Neuronal stem cell (in vitro differentiated cells): ENCODE measurements around the gene CHIA.

Experiments
- DNase-seq: peaks from one replicate; pipeline ENCODE4 v3.0.0-alpha.2; 2013; ENCODE audit warnings: low spot score
- H2AFZ ChIP-seq: one replicate; pipeline ENCODE4 v1.6.1; 2013; ENCODE audit warnings: mild to moderate bottlenecking, low read length, inconsistent platforms
- H2AK5ac ChIP-seq: 2 replicates; pipeline ENCODE4 v1.6.1; 2013; ENCODE audit warnings: low read depth, mild to moderate bottlenecking, inconsistent platforms, low read length, moderate library complexity, mixed read lengths
- H2BK120ac ChIP-seq: 2 replicates; pipeline ENCODE4 v1.6.1; 2013; ENCODE audit warnings: low read depth, mild to moderate bottlenecking, inconsistent platforms, low read length, moderate library complexity, mixed read lengths
- H2BK12ac ChIP-seq: one replicate; pipeline ENCODE4 v1.6.1; 2013; ENCODE audit warnings: low read length, inconsistent platforms
- H2BK15ac ChIP-seq: 2 replicates; pipeline ENCODE4 v1.6.1; 2013; ENCODE audit warnings: mild to moderate bottlenecking, low read length, inconsistent platforms, mixed read lengths
- H2BK5ac ChIP-seq: one replicate; pipeline ENCODE4 v1.6.1; 2013; ENCODE audit warnings: inconsistent platforms, mild to moderate bottlenecking, low read length, moderate library complexity
- H3K14ac ChIP-seq: one replicate; pipeline ENCODE4 v1.6.1; 2013; ENCODE audit warnings: low read length, inconsistent platforms
- H3K18ac ChIP-seq: 2 replicates; pipeline ENCODE4 v1.6.1; 2013; ENCODE audit warnings: low read length, inconsistent platforms
- H3K23ac ChIP-seq: 2 replicates; pipeline ENCODE4 v1.6.1; 2013; ENCODE audit warnings: low read depth, mild to moderate bottlenecking, mixed read lengths, low read length, inconsistent platforms; ENCODE audit not compliant: poor library complexity
- H3K27ac ChIP-seq: replicated peaks from 3 replicates; pipeline ENCODE4 v1.5.1; 2013; ENCODE audit warnings: low read length, inconsistent platforms
- H3K27me3 ChIP-seq, 3 experiments: 2 replicates each; pipeline ENCODE4 v1.6.1; 2013; ENCODE audit warnings: low read length in 3 of 3, mild to moderate bottlenecking in 2 of 3, inconsistent platforms in 1 of 3, low read depth in 1 of 3, mixed read lengths in 1 of 3, moderate library complexity in 1 of 3; ENCODE audit not compliant: control insufficient read depth in 3 of 3, insufficient read depth in 3 of 3
- H3K36me3 ChIP-seq, 2 donors: replicated peaks in 1 of 2; 2 replicates each; pipeline ENCODE4 v1.6.1; 2013; ENCODE audit warnings: low read length in 2 of 2; ENCODE audit not compliant: control insufficient read depth in 2 of 2, insufficient read depth in 2 of 2
- H3K4ac ChIP-seq: 2 replicates; pipeline ENCODE4 v1.6.1; 2013; ENCODE audit warnings: inconsistent platforms, mild to moderate bottlenecking, low read length, moderate library complexity
- H3K4me1 ChIP-seq, 2 donors: 1 replicate in 1 of 2; 2 replicates in 1 of 2; pipeline ENCODE4 v1.6.1; 2013; ENCODE audit warnings: low read length in 2 of 2, low read depth in 1 of 2; ENCODE audit not compliant: control insufficient read depth in 2 of 2, insufficient read depth in 1 of 2
- H3K4me2 ChIP-seq: one replicate; pipeline ENCODE4 v1.6.1; 2013; ENCODE audit warnings: mild to moderate bottlenecking, low read length, inconsistent platforms; ENCODE audit not compliant: insufficient read depth, poor library complexity, severe bottlenecking
- H3K4me3 ChIP-seq, 2 donors: 2 replicates each; pipeline ENCODE4 v1.5.1; 2013; ENCODE audit warnings: low read length in 2 of 2, mild to moderate bottlenecking in 2 of 2, inconsistent platforms in 1 of 2, moderate library complexity in 1 of 2
- H3K79me1 ChIP-seq: one replicate; pipeline ENCODE4 v1.6.1; 2013; ENCODE audit warnings: low read depth, mild to moderate bottlenecking, inconsistent platforms, low read length, moderate library complexity
- H3K9ac ChIP-seq: one replicate; pipeline ENCODE4 v1.6.1; 2013; ENCODE audit warnings: mild to moderate bottlenecking, low read depth, low read length, inconsistent platforms; ENCODE audit not compliant: poor library complexity
- H3K9me3 ChIP-seq, 2 donors: replicated peaks in 1 of 2; 2 replicates each; pipeline versions ENCODE3 to v1.6.1; 2013; ENCODE audit warnings: low read length in 2 of 2, mild to moderate bottlenecking in 2 of 2, inconsistent platforms in 1 of 2, low read depth in 1 of 2, mixed read lengths in 1 of 2, moderate library complexity in 1 of 2; ENCODE audit not compliant: control insufficient read depth in 2 of 2, insufficient read depth in 1 of 2
- H4K8ac ChIP-seq: one replicate; pipeline ENCODE4 v1.6.1; 2013; ENCODE audit warnings: low read depth, mild to moderate bottlenecking, inconsistent platforms, low read length, moderate library complexity
- H4K91ac ChIP-seq: one replicate; pipeline ENCODE4 v1.6.1; 2013; ENCODE audit warnings: low read length, low read depth, mild to moderate bottlenecking, inconsistent platforms; ENCODE audit not compliant: poor library complexity
- WGBS, 2 donors: extraction: QIAGEN DNeasy Blood & Tissue Kit; methylation state at CpG; one replicate each; pipeline ENCODE4 v1.1.7; 2013; ENCODE audit warnings: missing lambda C conversion rate in 2 of 2, mixed read lengths in 1 of 2; ENCODE audit not compliant: insufficient read length in 2 of 2, insufficient replicate concordance in 1 of 2; ENCODE audit errors: extremely low coverage in 2 of 2; 5-methylcytosine and 5-hydroxymethylcytosine counted together

The CHIA gene

GRCh38 chr1:111275079-111275478 is 15.6 kb upstream of the CHIA start:
- no peak overlapping the region for H3K23ac ChIP-seq
- no peak overlapping the region for H3K27ac ChIP-seq
- no peak overlapping the region for H3K4me2 ChIP-seq
- no peak overlapping the region for H3K18ac ChIP-seq
- H3K9me3 ChIP-seq = no peaks in the 10 kb centered on the region
- H3K79me1 ChIP-seq = no peaks in the 10 kb centered on the region
- H3K36me3 ChIP-seq = no peaks in the 10 kb centered on the region
- H2AFZ ChIP-seq = peak overlapping the region; percentile 43
- no peak overlapping the region for H3K4me3 ChIP-seq
- H4K91ac ChIP-seq = no peak overlapping the region
- no peaks in the 10 kb centered on the region for H3K4me1 ChIP-seq
- no peak overlapping the region for H3K14ac ChIP-seq
- H3K9ac ChIP-seq = no peak overlapping the region
- H2BK120ac ChIP-seq = no peak overlapping the region
- no CpG with 5 or more reads among the region's 1 CpG for WGBS, 2 donors
- H2BK15ac ChIP-seq = no peak overlapping the region
- H2BK5ac ChIP-seq = no peak overlapping the region
- no peak overlapping the region for H2AK5ac ChIP-seq
- no peak overlapping the region for H3K4ac ChIP-seq
- H4K8ac ChIP-seq = no peak overlapping the region
- DNase-seq = no peak
- H2BK12ac ChIP-seq = no peak overlapping the region
- peaks cover 0 to 4% (median 2%) of the 10 kb centered on the region in 3 experiments for H3K27me3 ChIP-seq

- H3K4me1 ChIP-seq = no peaks in the 10 kb centered on the region
- H3K23ac ChIP-seq = no peak overlapping the region
- no peak overlapping the region for H2BK120ac ChIP-seq
- H3K36me3 ChIP-seq = no peaks in the 10 kb centered on the region
- no peak overlapping the region for H3K9ac ChIP-seq
- H2BK12ac ChIP-seq = no peak overlapping the region
- H2BK15ac ChIP-seq = no peak overlapping the region
- no peak overlapping the region for H3K18ac ChIP-seq
- H3K14ac ChIP-seq = no peak overlapping the region
- H3K79me1 ChIP-seq = no peaks in the 10 kb centered on the region
- no peak overlapping the region for H4K91ac ChIP-seq
- peaks cover 0 to 2% (median 0%) of the 10 kb centered on the region in 3 experiments for H3K27me3 ChIP-seq
- H3K4ac ChIP-seq = no peak overlapping the region
- H3K4me2 ChIP-seq = no peak overlapping the region
- no peak overlapping the region for H3K4me3 ChIP-seq
- H3K27ac ChIP-seq = no peak overlapping the region
- no peak for DNase-seq
- H2AFZ ChIP-seq = no peak overlapping the region
- no peak overlapping the region for H2BK5ac ChIP-seq
- no peak overlapping the region for H2AK5ac ChIP-seq
- no peak overlapping the region for H4K8ac ChIP-seq
- H3K9me3 ChIP-seq = no peaks in the 10 kb centered on the region
Measured at GRCh38 chr1:111275780-111276433, 14.7 kb upstream of the CHIA start.

GRCh38 chr1:111279144-111279543 is 11.5 kb upstream of the CHIA start:
- Histone ChIP-seq H3K4me3 (no peak overlapping the region), H3K4me2 (no peak overlapping the region), H4K8ac (no peak overlapping the region), H3K27me3 (no peaks in the 10 kb centered on the region), H3K14ac (no peak overlapping the region), H3K4me1 (no peaks in the 10 kb centered on the region), H3K18ac (no peak overlapping the region), H3K4ac (no peak overlapping the region), H2BK120ac (no peak overlapping the region), H2BK5ac (no peak overlapping the region), H2AFZ (no peak overlapping the region), H2BK12ac (no peak overlapping the region), H4K91ac (no peak overlapping the region), H3K23ac (no peak overlapping the region), H3K36me3 (no peaks in the 10 kb centered on the region), H3K9ac (no peak overlapping the region), H3K79me1 (no peaks in the 10 kb centered on the region), H3K27ac (no peak overlapping the region), H3K9me3 (no peaks in the 10 kb centered on the region), H2AK5ac (no peak overlapping the region), H2BK15ac (no peak overlapping the region)
- WGBS, 2 donors = no CpG with 5 or more reads among the region's 4 CpGs
- DNase-seq = no peak

GRCh38 chr1:111280267-111280666 is 10.4 kb upstream of the CHIA start:
- H3K14ac ChIP-seq = no peak overlapping the region
- no peaks in the 10 kb centered on the region for H3K9me3 ChIP-seq
- no peak overlapping the region for H2AFZ ChIP-seq
- no peak overlapping the region for H3K4ac ChIP-seq
- no peak overlapping the region for H3K27ac ChIP-seq
- H3K4me2 ChIP-seq = no peak overlapping the region
- H2AK5ac ChIP-seq = no peak overlapping the region
- no peaks in the 10 kb centered on the region for H3K79me1 ChIP-seq
- H3K27me3 ChIP-seq = no peaks in the 10 kb centered on the region
- no peak overlapping the region for H3K4me3 ChIP-seq
- H2BK5ac ChIP-seq = no peak overlapping the region
- no peak overlapping the region for H3K23ac ChIP-seq
- no peak overlapping the region for H4K91ac ChIP-seq
- no peaks in the 10 kb centered on the region for H3K36me3 ChIP-seq
- H3K4me1 ChIP-seq = no peaks in the 10 kb centered on the region
- H2BK120ac ChIP-seq = no peak overlapping the region
- no peak overlapping the region for H3K9ac ChIP-seq
- no peak for DNase-seq
- no peak overlapping the region for H2BK12ac ChIP-seq
- H4K8ac ChIP-seq = no peak overlapping the region
- H3K18ac ChIP-seq = no peak overlapping the region
- no peak overlapping the region for H2BK15ac ChIP-seq
